Measurements from ENCODE around the gene MLEC. TPM values are rescaled to one million over a fixed set of nuclear protein-coding genes. Genes with fewer than 3 reads are reported as not detected.

Gene MLEC
- total RNA-seq, 1 donor from 2014 or later: 144 TPM

DNA sequence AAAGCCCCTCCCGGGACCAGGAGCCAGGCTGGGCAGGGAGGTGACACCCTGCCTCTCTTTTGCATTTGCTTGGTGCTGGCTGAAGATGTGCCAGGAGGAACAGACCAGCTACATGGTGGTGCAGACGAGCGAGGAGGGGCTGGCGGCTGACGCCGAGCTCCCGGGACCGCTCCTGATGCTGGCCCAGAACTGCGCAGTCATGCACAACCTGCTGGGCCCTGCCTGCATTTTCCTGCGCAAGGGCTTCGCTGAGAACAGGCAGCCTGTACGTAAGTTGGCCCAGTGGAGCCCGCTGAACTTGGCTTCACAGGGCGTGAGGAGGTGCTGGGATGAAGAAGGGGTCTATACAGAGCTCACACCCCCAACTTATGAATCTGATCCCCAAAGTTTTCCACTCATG lies 30.9 kb upstream of the MLEC start:
- H3K27ac Mint-ChIP-seq (ENCODE audit: unreplicated experiment): no peak overlapping the region
- peaks cover 9% of the 10 kb centered on the region for H3K4me1 Mint-ChIP-seq (ENCODE audit: low read depth)
- H3K9me3 Mint-ChIP-seq (ENCODE audit: low read depth): no peaks in the 10 kb centered on the region
- DNase-seq (ENCODE audit: low spot score): no peak
- H3K36me3 Mint-ChIP-seq (ENCODE audit: low read depth): peaks cover 2% of the 10 kb centered on the region
- TF ChIP-seq, protein P1, sequence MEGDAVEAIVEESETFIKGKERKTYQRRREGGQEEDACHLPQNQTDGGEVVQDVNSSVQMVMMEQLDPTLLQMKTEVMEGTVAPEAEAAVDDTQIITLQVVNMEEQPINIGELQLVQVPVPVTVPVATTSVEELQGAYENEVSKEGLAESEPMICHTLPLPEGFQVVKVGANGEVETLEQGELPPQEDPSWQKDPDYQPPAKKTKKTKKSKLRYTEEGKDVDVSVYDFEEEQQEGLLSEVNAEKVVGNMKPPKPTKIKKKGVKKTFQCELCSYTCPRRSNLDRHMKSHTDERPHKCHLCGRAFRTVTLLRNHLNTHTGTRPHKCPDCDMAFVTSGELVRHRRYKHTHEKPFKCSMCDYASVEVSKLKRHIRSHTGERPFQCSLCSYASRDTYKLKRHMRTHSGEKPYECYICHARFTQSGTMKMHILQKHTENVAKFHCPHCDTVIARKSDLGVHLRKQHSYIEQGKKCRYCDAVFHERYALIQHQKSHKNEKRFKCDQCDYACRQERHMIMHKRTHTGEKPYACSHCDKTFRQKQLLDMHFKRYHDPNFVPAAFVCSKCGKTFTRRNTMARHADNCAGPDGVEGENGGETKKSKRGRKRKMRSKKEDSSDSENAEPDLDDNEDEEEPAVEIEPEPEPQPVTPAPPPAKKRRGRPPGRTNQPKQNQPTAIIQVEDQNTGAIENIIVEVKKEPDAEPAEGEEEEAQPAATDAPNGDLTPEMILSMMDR (IDR thresholded peaks at IDR 0.05): no peak
- H3K27me3 Mint-ChIP-seq (ENCODE audit: low read depth): peaks cover 28% of the 10 kb centered on the region
- no peak overlapping the region for H3K4me3 Mint-ChIP-seq (ENCODE audit: unreplicated experiment)

DNA sequence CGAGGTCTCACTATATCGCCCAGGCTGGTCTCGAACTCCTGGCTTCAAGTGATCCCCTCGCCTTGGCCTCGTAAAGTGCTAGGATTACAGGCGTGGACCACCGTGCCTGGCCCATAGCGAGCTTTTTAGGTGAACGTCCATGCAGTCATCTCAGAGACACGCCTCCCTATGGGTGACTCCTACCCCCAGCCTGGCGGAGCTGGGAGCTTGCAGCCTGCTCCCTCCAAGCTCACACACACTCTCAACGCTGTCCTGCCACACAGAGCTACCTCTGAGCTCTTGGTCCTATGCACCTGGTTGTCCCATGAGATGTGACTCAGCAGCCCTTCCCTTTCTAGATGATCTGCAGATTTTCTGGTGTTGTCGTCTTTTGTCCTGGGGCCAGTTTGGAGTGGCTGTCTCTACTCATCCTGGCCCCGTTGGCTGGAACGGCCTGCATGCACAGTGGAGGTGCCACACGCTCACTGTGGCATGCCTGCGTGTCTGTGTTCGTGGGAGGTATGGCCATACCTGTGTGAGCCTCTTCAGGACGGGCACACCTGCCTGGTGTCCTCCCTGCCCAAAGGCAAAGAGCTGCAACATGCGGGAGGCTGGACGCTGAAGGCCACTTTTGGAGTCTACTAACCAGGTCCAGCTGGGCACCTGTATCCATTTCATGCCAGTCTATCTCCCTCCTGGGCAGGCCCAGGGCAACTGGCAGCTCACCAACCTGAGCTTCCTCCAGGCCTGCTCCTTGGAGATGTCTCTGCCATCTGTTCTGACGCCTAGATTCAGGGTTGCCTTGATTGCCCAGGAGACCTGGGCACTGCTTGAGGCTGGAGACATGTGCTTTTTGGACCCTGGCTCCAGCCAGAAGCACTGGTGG lies 28.4 kb upstream of the MLEC start:
- Mint-ChIP-seq H3K9me3 (ENCODE audit: low read depth) (no peaks in the 10 kb centered on the region), H3K4me1 (ENCODE audit: low read depth) (peaks cover 7% of the 10 kb centered on the region)
- DNase-seq (ENCODE audit: low spot score): no peak

DNA sequence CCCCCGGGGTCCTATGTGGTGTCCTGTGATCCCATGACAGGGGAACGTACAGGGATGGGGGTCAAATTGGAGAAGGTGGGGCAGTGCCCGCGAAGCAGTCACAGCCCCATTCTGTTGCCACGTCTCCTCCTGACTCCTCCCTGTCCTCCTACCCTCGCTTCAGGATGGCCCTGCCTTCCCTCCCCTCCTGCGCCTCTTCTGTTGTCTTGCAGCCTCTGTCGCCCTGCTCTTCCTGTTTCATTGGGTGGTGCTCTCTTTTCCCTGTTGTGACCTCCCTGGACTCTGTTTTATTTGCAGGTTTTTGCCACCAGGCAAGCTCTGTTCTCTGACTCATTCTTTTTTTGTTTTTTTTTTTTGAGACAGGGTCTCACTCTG lies 27.8 kb upstream of the MLEC start:
- TF ChIP-seq, protein P1 (IDR thresholded peaks at IDR 0.05): no peak
- Mint-ChIP-seq H3K27ac (ENCODE audit: unreplicated experiment) (no peak overlapping the region), H3K27me3 (ENCODE audit: low read depth) (peaks cover 9% of the 10 kb centered on the region), H3K4me1 (ENCODE audit: low read depth) (peaks cover 7% of the 10 kb centered on the region), H3K4me3 (ENCODE audit: unreplicated experiment) (no peak overlapping the region), H3K9me3 (ENCODE audit: low read depth) (no peaks in the 10 kb centered on the region), H3K36me3 (ENCODE audit: low read depth) (no peaks in the 10 kb centered on the region)
- DNase-seq (ENCODE audit: low spot score): no peak

More for the DNA sequence above, 28.4 kb upstream of the MLEC start:
- Mint-ChIP-seq H3K27ac (ENCODE audit: unreplicated experiment) (no peak overlapping the region), H3K27me3 (ENCODE audit: low read depth) (peaks cover 9% of the 10 kb centered on the region), H3K4me3 (ENCODE audit: unreplicated experiment) (no peak overlapping the region), H3K36me3 (ENCODE audit: low read depth) (no peaks in the 10 kb centered on the region)
- TF ChIP-seq, protein P1 (IDR thresholded peaks at IDR 0.05): no peak

DNA sequence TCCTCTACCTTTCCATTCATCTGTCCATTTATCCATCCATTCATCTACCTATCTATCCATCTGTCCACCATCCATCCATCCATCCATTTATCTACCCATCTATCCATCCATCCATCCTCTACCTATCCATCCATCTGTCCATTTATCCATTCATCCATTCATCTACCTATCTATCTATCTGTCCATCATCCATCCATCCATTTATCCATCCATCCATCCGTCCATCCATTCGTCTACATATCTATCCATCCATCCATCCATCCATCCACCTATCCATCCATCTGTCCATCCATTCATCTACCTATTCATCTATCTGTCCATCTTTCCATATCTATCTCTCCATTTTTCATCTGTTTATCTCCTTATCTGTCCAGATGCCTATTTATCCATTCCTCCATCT lies 25.5 kb upstream of the MLEC start:
- H3K27ac Mint-ChIP-seq (ENCODE audit: unreplicated experiment): no peak overlapping the region
- no peaks in the 10 kb centered on the region for H3K36me3 Mint-ChIP-seq (ENCODE audit: low read depth)
- H3K4me1 Mint-ChIP-seq (ENCODE audit: low read depth): no peaks in the 10 kb centered on the region
- DNase-seq (ENCODE audit: low spot score): no peak
- H3K9me3 Mint-ChIP-seq (ENCODE audit: low read depth): no peaks in the 10 kb centered on the region
- H3K27me3 Mint-ChIP-seq (ENCODE audit: low read depth): peaks cover 10% of the 10 kb centered on the region
- TF ChIP-seq, protein P1 (IDR thresholded peaks at IDR 0.05): no peak
- H3K4me3 Mint-ChIP-seq (ENCODE audit: unreplicated experiment): no peak overlapping the region

DNA sequence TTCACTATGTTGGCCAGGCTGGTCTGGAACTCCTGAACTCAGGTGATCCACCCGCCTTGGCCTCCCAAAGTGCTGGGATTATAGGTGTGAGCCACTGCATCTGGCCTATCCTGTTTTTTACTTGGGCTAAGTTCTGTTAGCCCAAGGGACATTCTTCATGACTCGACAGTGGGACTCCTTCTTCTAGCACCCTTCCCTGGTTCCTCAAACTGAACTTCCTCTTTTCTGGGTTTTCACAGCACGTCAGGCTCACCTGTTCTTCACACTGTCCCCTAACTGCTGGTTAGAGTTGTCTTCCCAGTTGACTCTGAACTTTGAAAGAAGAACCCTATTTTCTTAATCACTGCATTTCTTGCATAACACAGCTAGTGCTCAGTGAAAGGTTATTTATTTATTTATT lies 24.1 kb upstream of the MLEC start:
- Mint-ChIP-seq H3K4me1 (ENCODE audit: low read depth) (no peaks in the 10 kb centered on the region), H3K4me3 (ENCODE audit: unreplicated experiment) (no peak overlapping the region), H3K27ac (ENCODE audit: unreplicated experiment) (no peak overlapping the region), H3K9me3 (ENCODE audit: low read depth) (no peaks in the 10 kb centered on the region), H3K36me3 (ENCODE audit: low read depth) (no peaks in the 10 kb centered on the region), H3K27me3 (ENCODE audit: low read depth) (peaks cover 8% of the 10 kb centered on the region)
- TF ChIP-seq, protein P1 (IDR thresholded peaks at IDR 0.05): no peak
- no peak for DNase-seq (ENCODE audit: low spot score)

Measured in chondrocyte (in vitro differentiated cells).